Astrocyte (in vitro differentiated cells and primary cell): ENCODE data around the gene SYCN.

ENCODE experiments used
- EZH2 ChIP-seq: IDR thresholded peaks from 2 replicates; pipeline ENCODE4 v1.6.1; 2012; ENCODE audit warnings: mild to moderate bottlenecking, low read length, inconsistent platforms; ENCODE audit not compliant: insufficient read depth
- TF ChIP-seq, protein P1 (sequence below): IDR thresholded peaks from 2 replicates; pipeline ENCODE4 v1.5.1; 2011; ENCODE audit warnings: low read depth, mild to moderate bottlenecking, inconsistent platforms, low read length, moderate library complexity; ENCODE audit not compliant: insufficient read depth

DNA sequence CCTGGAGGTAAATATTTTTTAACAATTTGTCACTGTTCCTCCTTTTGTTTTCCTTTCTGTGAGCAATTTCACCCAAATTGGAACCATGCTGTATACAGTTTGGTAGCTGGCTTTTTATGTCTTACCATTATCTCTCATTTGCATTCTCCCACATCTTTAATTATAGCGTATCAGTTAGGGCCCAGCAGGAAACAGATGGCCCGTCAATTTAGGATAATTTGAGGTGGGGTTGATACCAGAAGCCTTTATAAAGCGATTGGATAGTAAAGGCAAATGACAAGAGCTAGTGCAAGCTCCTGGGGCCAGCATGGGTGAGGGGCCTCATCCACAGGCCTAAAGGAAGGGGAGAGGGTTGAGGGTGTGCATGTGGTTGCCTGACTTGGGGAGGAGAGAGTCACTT is 48.4 kb upstream of the SYCN start:
- TF ChIP-seq EZH2: no peak
- TF ChIP-seq, protein P1, sequence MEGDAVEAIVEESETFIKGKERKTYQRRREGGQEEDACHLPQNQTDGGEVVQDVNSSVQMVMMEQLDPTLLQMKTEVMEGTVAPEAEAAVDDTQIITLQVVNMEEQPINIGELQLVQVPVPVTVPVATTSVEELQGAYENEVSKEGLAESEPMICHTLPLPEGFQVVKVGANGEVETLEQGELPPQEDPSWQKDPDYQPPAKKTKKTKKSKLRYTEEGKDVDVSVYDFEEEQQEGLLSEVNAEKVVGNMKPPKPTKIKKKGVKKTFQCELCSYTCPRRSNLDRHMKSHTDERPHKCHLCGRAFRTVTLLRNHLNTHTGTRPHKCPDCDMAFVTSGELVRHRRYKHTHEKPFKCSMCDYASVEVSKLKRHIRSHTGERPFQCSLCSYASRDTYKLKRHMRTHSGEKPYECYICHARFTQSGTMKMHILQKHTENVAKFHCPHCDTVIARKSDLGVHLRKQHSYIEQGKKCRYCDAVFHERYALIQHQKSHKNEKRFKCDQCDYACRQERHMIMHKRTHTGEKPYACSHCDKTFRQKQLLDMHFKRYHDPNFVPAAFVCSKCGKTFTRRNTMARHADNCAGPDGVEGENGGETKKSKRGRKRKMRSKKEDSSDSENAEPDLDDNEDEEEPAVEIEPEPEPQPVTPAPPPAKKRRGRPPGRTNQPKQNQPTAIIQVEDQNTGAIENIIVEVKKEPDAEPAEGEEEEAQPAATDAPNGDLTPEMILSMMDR: no peak
